ENCODE measurements around the gene PLEKHM3.
"Not testable (repeated sequence)": the region's sequence is repeated elsewhere in the genome, so short reads cannot be mapped to it uniquely, and the experiment has no call there.

Gene PLEKHM3

DNA sequence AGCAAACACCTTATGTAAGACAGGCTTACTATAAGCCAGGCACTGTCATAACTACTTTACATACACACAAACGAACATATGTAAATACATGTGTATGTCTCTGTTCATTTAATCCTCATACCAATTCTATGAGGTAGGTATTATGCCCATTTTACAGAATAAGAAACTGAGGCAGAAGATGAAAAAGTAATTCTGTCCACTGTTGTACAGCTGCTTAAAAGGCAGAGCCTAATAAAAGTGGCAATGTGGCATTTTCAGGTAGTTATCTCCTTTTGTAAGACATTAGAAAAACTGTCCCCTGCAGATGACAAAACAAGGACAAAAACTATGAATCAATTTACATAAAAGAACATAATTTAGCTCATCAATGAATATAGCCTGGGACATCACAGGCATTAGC lies 69.9 kb downstream of the PLEKHM3 start:
- no peak for DNase-seq (ENCODE audit: low read depth)
- no peak overlapping the region for H3K4me3 ChIP-seq (ENCODE audit: control insufficient read depth, low read depth, low read length)
- no peak for TF ChIP-seq CTCF (conservative IDR thresholded peaks at IDR 0.05; ENCODE audit: control insufficient read depth, insufficient read depth, low read depth, low read length)

DNA sequence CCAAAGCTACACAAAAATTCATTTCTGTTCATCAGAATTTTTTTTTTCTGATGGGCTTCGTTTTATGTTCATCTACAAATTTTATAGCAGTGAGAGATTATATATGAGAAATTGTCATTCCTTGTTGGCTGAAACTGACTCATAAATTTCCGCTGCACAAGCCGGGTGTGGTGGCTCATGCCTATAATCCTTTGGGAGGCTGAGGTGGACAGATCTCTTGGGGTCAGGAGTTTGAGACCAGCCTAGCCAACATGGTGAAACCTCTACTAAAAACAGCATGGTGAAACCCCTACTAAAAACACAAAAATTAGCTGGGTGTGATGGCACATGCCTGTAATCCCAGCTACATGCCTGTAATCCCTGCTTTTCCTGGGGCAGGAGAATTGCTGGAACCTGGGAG lies 72.0 kb downstream of the PLEKHM3 start:
- H3K4me3 ChIP-seq (ENCODE audit: control insufficient read depth, low read depth, low read length): no peak overlapping the region
- no peak for TF ChIP-seq CTCF (conservative IDR thresholded peaks at IDR 0.05; ENCODE audit: control insufficient read depth, insufficient read depth, low read depth, low read length)
- DNase-seq (ENCODE audit: low read depth): no peak

- H3K4me3 ChIP-seq (ENCODE audit: control insufficient read depth, low read depth, low read length): no peak overlapping the region
- no peak for DNase-seq (ENCODE audit: low read depth)
- no peak for TF ChIP-seq CTCF (conservative IDR thresholded peaks at IDR 0.05; ENCODE audit: control insufficient read depth, insufficient read depth, low read depth, low read length)
These were observed 72.6 kb downstream of the PLEKHM3 start for GRCh38 chr2:207952564-207953345.

GRCh38 chr2:207951734-207952470 lies 73.4 kb downstream of the PLEKHM3 start:
- H3K4me3 ChIP-seq (ENCODE audit: control insufficient read depth, low read depth, low read length): no peak overlapping the region
- no peak for TF ChIP-seq CTCF (conservative IDR thresholded peaks at IDR 0.05; ENCODE audit: control insufficient read depth, insufficient read depth, low read depth, low read length)

DNA sequence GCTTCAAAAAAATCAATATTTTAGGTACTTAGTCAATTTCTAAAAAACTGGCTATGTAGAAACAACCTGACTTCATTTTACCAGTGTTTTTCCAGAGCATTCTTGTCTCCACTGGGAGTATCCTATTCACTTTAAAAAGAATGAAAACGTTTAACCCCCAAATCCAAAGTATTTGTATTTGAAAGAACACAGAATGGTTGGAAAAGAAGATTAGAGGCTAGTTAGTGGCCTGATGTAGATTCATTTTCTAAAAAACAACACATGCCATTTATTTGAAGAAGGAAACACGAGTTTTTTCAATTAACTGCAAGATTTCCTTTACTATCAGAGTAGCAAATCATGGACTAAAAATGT lies 74.6 kb downstream of the PLEKHM3 start:
- TF ChIP-seq CTCF (conservative IDR thresholded peaks at IDR 0.05; ENCODE audit: control insufficient read depth, insufficient read depth, low read depth, low read length): no peak
- DNase-seq (ENCODE audit: low read depth): no peak

More at GRCh38 chr2:207951734-207952470, 73.4 kb downstream of the PLEKHM3 start:
- no peak for DNase-seq (ENCODE audit: low read depth)

DNA sequence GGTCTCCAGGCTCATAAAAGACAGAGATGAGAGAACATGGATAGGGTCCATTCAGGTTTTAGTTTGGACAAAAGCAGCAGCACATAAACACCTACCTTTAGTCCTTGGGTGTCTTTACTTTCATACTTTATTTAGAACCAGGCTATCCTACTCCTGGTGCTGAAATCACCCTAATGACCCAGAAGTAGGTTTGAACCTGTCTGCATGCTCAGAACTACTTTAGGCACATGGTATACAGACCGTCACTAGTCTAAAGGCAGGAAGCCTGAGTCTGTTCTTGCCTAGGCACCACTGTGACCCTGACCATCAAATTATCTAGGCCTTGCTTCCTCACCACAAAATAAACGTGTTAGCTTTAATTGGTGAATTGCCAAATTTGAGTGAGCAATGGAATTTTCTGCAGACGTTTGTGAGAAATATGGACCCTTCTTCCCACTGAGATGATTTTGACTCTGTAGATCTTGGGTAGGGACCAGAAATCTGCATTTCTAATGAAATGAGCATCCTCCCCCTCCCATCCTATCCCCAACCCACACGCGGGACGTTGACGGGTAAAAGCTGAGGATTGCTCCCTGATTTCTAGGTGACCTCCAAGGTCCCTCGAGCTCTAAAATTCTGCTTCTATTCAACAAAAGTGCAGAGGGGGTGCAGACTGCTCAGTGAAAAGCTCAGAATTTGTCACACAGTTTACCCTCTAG lies 75.1 kb downstream of the PLEKHM3 start:
- H3K4me3 ChIP-seq (ENCODE audit: control insufficient read depth, low read depth, low read length): no peak overlapping the region
- no peak for DNase-seq (ENCODE audit: low read depth)
- no peak for TF ChIP-seq CTCF (conservative IDR thresholded peaks at IDR 0.05; ENCODE audit: control insufficient read depth, insufficient read depth, low read depth, low read length)

More for the DNA sequence above, 74.6 kb downstream of the PLEKHM3 start:
- no peak overlapping the region for H3K4me3 ChIP-seq (ENCODE audit: control insufficient read depth, low read depth, low read length)

GRCh38 chr2:207949245-207949644 lies 76.1 kb downstream of the PLEKHM3 start:
- not testable (repeated sequence) for H3K4me3 ChIP-seq (ENCODE audit: control insufficient read depth, low read depth, low read length); DNase-seq (ENCODE audit: low read depth)
